Mucosa of descending colon (tissue), 3 donors: ENCODE results near the gene ADAMTS2. TPM values are rescaled to one million over a fixed set of nuclear protein-coding genes. Genes with fewer than 3 reads are reported as not detected.
A peak's percentile ranks its signal among the peaks of the same experiment; 100 is the strongest.

Experiments
- ATAC-seq: fragments of 200-7000 bp; cut with Tn5 transposase; one replicate; pipeline ENCODE4 v1.9.1; 2020; ENCODE audit warnings: mild to moderate bottlenecking, moderate library complexity
- DNase-seq, 3 donors: peaks; one replicate each; pipeline ENCODE4 v3.0.0-alpha.2; 2020
- H3K36me3 ChIP-seq: fragments of 200-600 bp; one replicate; pipeline ENCODE4 v1.8.0; 2021; ENCODE audit warnings: low read depth, mild to moderate bottlenecking
- H3K4me1 ChIP-seq: fragments of 200-600 bp; one replicate; pipeline ENCODE4 v1.8.0; 2021; ENCODE audit warnings: low read depth, mild to moderate bottlenecking
- H3K4me3 ChIP-seq: fragments of 200-600 bp; one replicate; pipeline ENCODE4 v1.8.0; 2021; ENCODE audit warnings: mild to moderate bottlenecking
- H3K9me3 ChIP-seq: fragments of 200-600 bp; one replicate; pipeline ENCODE4 v1.8.0; 2021; ENCODE audit warnings: mild to moderate bottlenecking
- CTCF ChIP-seq: fragments of 200-600 bp; IDR thresholded peaks from one replicate; pipeline ENCODE4 v1.8.0; 2022; ENCODE audit warnings: antibody characterized with exemption, mild to moderate bottlenecking
- intact Hi-C, 2 donors: fragments of 100-400 bp; cut with DNase I in 1 of 2; cut with micrococcal nuclease in 1 of 2; formaldehyde crosslinking; loops; one replicate each; pipeline versions ENCODE4 v1.11.0 to v1.11.1; 2022; cut with DNase I, micrococcal nuclease
- total RNA-seq, 3 donors: library from RNA; stranded (reverse); fragmentation: NEBNext Ultra II Directional in 2 of 3; extraction: Animal tissue kit (Norgen Biotek cat#: 25700) in 2 of 3; gene quantifications; one replicate each; pipeline versions ENCODE4 v1.2.1 to v1.2.4, GENCODE V29; 2021 to 2023
- donor health status: DM: no; HTN: no; CAD: no; lungs with moderate emphysema.
- donor health status: DM: no; HTN: no; CAD: no.
- donor health status: DM: no; HTN: yes; CAD: no.

ADAMTS2 gene
- total RNA-seq, 3 donors from 2014 or later = 1.3 to 9.2 (median 7.3) TPM

GRCh38 chr5:179307013-179307800 is 38.1 kb downstream of the ADAMTS2 start:
- intact Hi-C loops = no loop called here
- no peaks in the 10 kb centered on the region for H3K36me3 ChIP-seq
- H3K9me3 ChIP-seq = peaks cover 10% of the 10 kb centered on the region
- ATAC-seq (no peak), DNase-seq (peak in 2 of 3 donors; percentile 9 to 46)
- no peak for TF ChIP-seq CTCF
- H3K4me1 ChIP-seq = no peaks in the 10 kb centered on the region
- H3K4me3 ChIP-seq = no peak overlapping the region

GRCh38 chr5:179306191-179307012 is 38.9 kb downstream of the ADAMTS2 start:
- no peak for ATAC-seq
- Histone ChIP-seq H3K4me3 (no peak overlapping the region), H3K4me1 (no peaks in the 10 kb centered on the region), H3K9me3 (peaks cover 10% of the 10 kb centered on the region), H3K36me3 (no peaks in the 10 kb centered on the region)
- TF ChIP-seq CTCF = no peak
- DNase-seq = peak in 2 of 3 donors; percentile 6 to 25
- intact Hi-C loops = no loop called here

GRCh38 chr5:179304871-179305270 is 40.4 kb downstream of the ADAMTS2 start:
- no peak for DNase-seq
- intact Hi-C loops = no loop called here

GRCh38 chr5:179304466-179304865 is 40.8 kb downstream of the ADAMTS2 start:
- no peak for TF ChIP-seq CTCF
- Histone ChIP-seq H3K4me3 (no peak overlapping the region), H3K4me1 (no peaks in the 10 kb centered on the region), H3K9me3 (peaks cover 10% of the 10 kb centered on the region), H3K36me3 (no peaks in the 10 kb centered on the region)
- intact Hi-C loops = no loop called here
- ATAC-seq = peak; percentile 14
- no peak for DNase-seq

More at GRCh38 chr5:179304871-179305270, 40.4 kb downstream of the ADAMTS2 start:
- no peak for TF ChIP-seq CTCF
- Histone ChIP-seq H3K9me3 (peaks cover 10% of the 10 kb centered on the region), H3K4me3 (no peak overlapping the region), H3K4me1 (no peaks in the 10 kb centered on the region), H3K36me3 (no peaks in the 10 kb centered on the region)
- ATAC-seq = no peak

GRCh38 chr5:179303451-179304200 is 41.6 kb downstream of the ADAMTS2 start:
- no peak for ATAC-seq
- no peak for TF ChIP-seq CTCF
- Histone ChIP-seq H3K4me3 (no peak overlapping the region), H3K9me3 (peaks cover 10% of the 10 kb centered on the region), H3K4me1 (no peaks in the 10 kb centered on the region), H3K36me3 (no peaks in the 10 kb centered on the region)
- intact Hi-C loops = no loop called here
- DNase-seq = peak in 1 of 3 donors; percentile 7
